ENCODE measurements around the gene KRTAP12-2.
"Not testable (repeated sequence)": the region's sequence is repeated elsewhere in the genome, so short reads cannot be mapped to it uniquely, and the experiment has no call there.

The KRTAP12-2 gene

GRCh38 chr21:44628707-44629391 is 37.9 kb downstream of the KRTAP12-2 start:
- CTCF ChIA-PET = no interaction called here
- H3K27me3 ChIP-seq (replicated peaks in 2 of 5; ENCODE audit: control insufficient read depth in 4 of 5, insufficient read depth in 5 of 5, low read length in 4 of 5) = peaks cover 0 to 8% (median 0%) of the 10 kb centered on the region in 5 experiments
- POLR2A ChIA-PET = no interaction called here
- 88% methylated on average over 15 of the region's 18 CpGs for WGBS (ENCODE audit: insufficient coverage)
- H3K27ac ChIP-seq (ENCODE audit: insufficient read depth in 1 of 2, low read depth in 1 of 2, low read length in 2 of 2, poor library complexity in 1 of 2, severe bottlenecking in 2 of 2) = no peak overlapping the region
- no peaks in the 10 kb centered on the region for H3K36me3 ChIP-seq (ENCODE audit: control insufficient read depth in 4 of 4, insufficient read depth in 4 of 4, low read length in 3 of 4)
- H3K9me3 ChIP-seq (ENCODE audit: control extremely low read depth in 1 of 5, control insufficient read depth in 4 of 5, insufficient read depth in 2 of 5, low read depth in 1 of 5, low read length in 4 of 5) = peaks cover 4 to 40% (median 25%) of the 10 kb centered on the region in 5 experiments
- no peak for DNase-seq
- no peaks in the 10 kb centered on the region for H3K4me1 ChIP-seq (ENCODE audit: control extremely low read depth in 1 of 4, control insufficient read depth in 4 of 4, insufficient read depth in 4 of 4, low read length in 3 of 4)
- H3K4me3 ChIP-seq (ENCODE audit: control insufficient read depth in 1 of 7, extremely low read depth in 1 of 7, insufficient read depth in 4 of 7, low read depth in 2 of 7, low read length in 6 of 7) = no peak overlapping the region

GRCh38 chr21:44627831-44628233 is 38.9 kb downstream of the KRTAP12-2 start:
- H3K9me3 ChIP-seq (ENCODE audit: control extremely low read depth in 1 of 5, control insufficient read depth in 4 of 5, insufficient read depth in 2 of 5, low read depth in 1 of 5, low read length in 4 of 5) = peaks cover 6 to 50% (median 28%) of the 10 kb centered on the region in 5 experiments
- H3K4me1 ChIP-seq (ENCODE audit: control extremely low read depth in 1 of 4, control insufficient read depth in 4 of 4, insufficient read depth in 4 of 4, low read length in 3 of 4); CTCF ChIA-PET; DNase-seq; POLR2A ChIA-PET; H3K4me3 ChIP-seq (ENCODE audit: control insufficient read depth in 1 of 7, extremely low read depth in 1 of 7, insufficient read depth in 4 of 7, low read depth in 2 of 7, low read length in 6 of 7); H3K27me3 ChIP-seq (replicated peaks in 2 of 5; ENCODE audit: control insufficient read depth in 4 of 5, insufficient read depth in 5 of 5, low read length in 4 of 5); H3K36me3 ChIP-seq (ENCODE audit: control insufficient read depth in 4 of 4, insufficient read depth in 4 of 4, low read length in 3 of 4); H3K27ac ChIP-seq (ENCODE audit: insufficient read depth in 1 of 2, low read depth in 1 of 2, low read length in 2 of 2, poor library complexity in 1 of 2, severe bottlenecking in 2 of 2): not testable (repeated sequence)
- 74% methylated on average over 5 of the region's 15 CpGs for WGBS (ENCODE audit: insufficient coverage)

DNA sequence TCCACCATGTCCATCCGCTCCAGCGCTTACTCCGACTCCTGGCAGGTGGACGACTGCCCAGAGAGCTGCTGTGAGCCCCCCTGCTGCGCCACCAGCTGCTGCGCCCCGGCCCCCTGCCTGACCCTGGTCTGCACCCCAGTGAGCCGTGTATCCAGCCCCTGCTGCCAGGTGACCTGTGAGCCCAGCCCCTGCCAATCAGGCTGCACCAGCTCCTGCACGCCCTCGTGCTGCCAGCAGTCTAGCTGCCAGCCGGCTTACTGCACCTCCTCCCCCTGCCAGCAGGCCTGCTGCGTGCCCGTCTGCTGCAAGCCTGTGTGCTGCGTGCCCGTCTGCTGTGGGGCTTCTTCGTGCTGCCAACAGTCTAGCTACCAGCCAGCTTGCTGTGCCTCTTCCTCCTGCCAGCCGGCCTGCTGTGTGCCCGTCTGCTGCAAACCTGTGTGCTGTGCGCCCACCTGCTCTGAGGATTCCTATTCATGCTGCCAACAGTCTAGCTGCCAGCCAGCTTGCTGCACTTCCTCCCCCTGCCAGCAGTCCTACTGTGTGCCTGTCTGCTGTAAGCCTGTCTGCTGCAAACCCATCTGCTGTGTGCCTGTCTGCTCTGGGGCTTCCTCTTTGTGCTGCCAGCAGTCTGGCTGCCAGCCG is 39.4 kb downstream of the KRTAP12-2 start:
- H3K4me1 ChIP-seq (ENCODE audit: control extremely low read depth in 1 of 4, control insufficient read depth in 4 of 4, insufficient read depth in 4 of 4, low read length in 3 of 4); H3K27ac ChIP-seq (ENCODE audit: insufficient read depth in 1 of 2, low read depth in 1 of 2, low read length in 2 of 2, poor library complexity in 1 of 2, severe bottlenecking in 2 of 2); H3K4me3 ChIP-seq (ENCODE audit: control insufficient read depth in 1 of 7, extremely low read depth in 1 of 7, insufficient read depth in 4 of 7, low read depth in 2 of 7, low read length in 6 of 7); CTCF ChIA-PET; H3K27me3 ChIP-seq (replicated peaks in 2 of 5; ENCODE audit: control insufficient read depth in 4 of 5, insufficient read depth in 5 of 5, low read length in 4 of 5); POLR2A ChIA-PET; H3K36me3 ChIP-seq (ENCODE audit: control insufficient read depth in 4 of 4, insufficient read depth in 4 of 4, low read length in 3 of 4); DNase-seq: not testable (repeated sequence)
- 86% methylated on average over 11 of the region's 20 CpGs for whole genome bisulfite sequencing (ENCODE audit: insufficient coverage)
- H3K9me3 ChIP-seq (ENCODE audit: control extremely low read depth in 1 of 5, control insufficient read depth in 4 of 5, insufficient read depth in 2 of 5, low read depth in 1 of 5, low read length in 4 of 5) = peaks cover 6 to 50% (median 30%) of the 10 kb centered on the region in 5 experiments

DNA sequence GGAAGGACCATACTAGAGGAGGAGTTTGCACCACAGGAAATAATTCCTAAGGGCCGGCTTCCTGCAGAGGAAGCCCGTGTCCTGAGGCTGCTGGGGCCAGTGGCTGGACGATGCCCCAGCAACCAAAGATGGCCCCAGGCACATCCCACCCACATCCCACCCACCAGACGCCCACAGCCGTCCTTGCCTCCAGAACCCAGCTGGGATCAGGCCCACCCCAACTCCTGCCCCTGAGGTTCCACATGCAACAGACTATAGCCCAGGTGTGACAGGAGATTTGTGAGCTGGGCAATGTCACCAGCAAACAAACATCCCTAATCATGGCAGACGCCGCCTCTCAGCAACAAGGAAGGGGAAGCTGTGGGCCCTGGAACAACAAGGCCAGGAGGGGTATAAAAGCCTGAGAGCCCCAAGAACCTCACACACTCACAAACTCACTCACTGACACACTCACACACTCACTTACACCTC is 40.0 kb downstream of the KRTAP12-2 start, which contains the start of gene KRTAP10-9:
Gene KRTAP10-9 (plus strand): TSS at position 421 of the 471 bp plus-strand sequence. CDS start 79 bp downstream, outside the sequence.
- Histone ChIP-seq H3K4me1 (ENCODE audit: control extremely low read depth in 1 of 4, control insufficient read depth in 4 of 4, insufficient read depth in 4 of 4, low read length in 3 of 4) (no peaks in the 10 kb centered on the region), H3K27me3 (replicated peaks in 2 of 5; ENCODE audit: control insufficient read depth in 4 of 5, insufficient read depth in 5 of 5, low read length in 4 of 5) (peaks cover 0 to 8% (median 0%) of the 10 kb centered on the region in 5 experiments), H3K9me3 (ENCODE audit: control extremely low read depth in 1 of 5, control insufficient read depth in 4 of 5, insufficient read depth in 2 of 5, low read depth in 1 of 5, low read length in 4 of 5) (peaks cover 6 to 48% (median 29%) of the 10 kb centered on the region in 5 experiments), H3K36me3 (ENCODE audit: control insufficient read depth in 4 of 4, insufficient read depth in 4 of 4, low read length in 3 of 4) (no peaks in the 10 kb centered on the region), H3K4me3 (ENCODE audit: control insufficient read depth in 1 of 7, extremely low read depth in 1 of 7, insufficient read depth in 4 of 7, low read depth in 2 of 7, low read length in 6 of 7) (no peak within 1 kb of the TSS), H3K27ac (ENCODE audit: insufficient read depth in 1 of 2, low read depth in 1 of 2, low read length in 2 of 2, poor library complexity in 1 of 2, severe bottlenecking in 2 of 2) (no peak within 1 kb of the TSS)
- ChIA-PET CTCF (no interaction called here), POLR2A (no interaction called here)
- 59% methylated on average over 7 of the region's 7 CpGs for WGBS (ENCODE audit: insufficient coverage)
- DNase-seq = no peak

- Histone ChIP-seq H3K4me1 (ENCODE audit: control extremely low read depth in 1 of 4, control insufficient read depth in 4 of 4, insufficient read depth in 4 of 4, low read length in 3 of 4) (no peaks in the 10 kb centered on the region), H3K27me3 (replicated peaks in 2 of 5; ENCODE audit: control insufficient read depth in 4 of 5, insufficient read depth in 5 of 5, low read length in 4 of 5) (peaks cover 0 to 8% (median 0%) of the 10 kb centered on the region in 5 experiments), H3K36me3 (ENCODE audit: control insufficient read depth in 4 of 4, insufficient read depth in 4 of 4, low read length in 3 of 4) (no peaks in the 10 kb centered on the region), H3K9me3 (ENCODE audit: control extremely low read depth in 1 of 5, control insufficient read depth in 4 of 5, insufficient read depth in 2 of 5, low read depth in 1 of 5, low read length in 4 of 5) (peaks cover 4 to 47% (median 28%) of the 10 kb centered on the region in 5 experiments), H3K4me3 (ENCODE audit: control insufficient read depth in 1 of 7, extremely low read depth in 1 of 7, insufficient read depth in 4 of 7, low read depth in 2 of 7, low read length in 6 of 7) (no peak overlapping the region), H3K27ac (ENCODE audit: insufficient read depth in 1 of 2, low read depth in 1 of 2, low read length in 2 of 2, poor library complexity in 1 of 2, severe bottlenecking in 2 of 2) (no peak overlapping the region)
- no peak for DNase-seq
- CTCF ChIA-PET = no interaction called here
- POLR2A ChIA-PET = no interaction called here
- WGBS (ENCODE audit: insufficient coverage) = 94% methylated on average over 10 of the region's 10 CpGs
Observed at GRCh38 chr21:44626262-44626661, 40.5 kb downstream of the KRTAP12-2 start.

GRCh38 chr21:44625756-44626155 is 41.0 kb downstream of the KRTAP12-2 start:
- Histone ChIP-seq H3K4me1 (ENCODE audit: control extremely low read depth in 1 of 4, control insufficient read depth in 4 of 4, insufficient read depth in 4 of 4, low read length in 3 of 4) (no peaks in the 10 kb centered on the region), H3K9me3 (ENCODE audit: control extremely low read depth in 1 of 5, control insufficient read depth in 4 of 5, insufficient read depth in 2 of 5, low read depth in 1 of 5, low read length in 4 of 5) (peaks cover 4 to 46% (median 25%) of the 10 kb centered on the region in 5 experiments), H3K36me3 (ENCODE audit: control insufficient read depth in 4 of 4, insufficient read depth in 4 of 4, low read length in 3 of 4) (no peaks in the 10 kb centered on the region), H3K4me3 (ENCODE audit: control insufficient read depth in 1 of 7, extremely low read depth in 1 of 7, insufficient read depth in 4 of 7, low read depth in 2 of 7, low read length in 6 of 7) (no peak overlapping the region), H3K27ac (ENCODE audit: insufficient read depth in 1 of 2, low read depth in 1 of 2, low read length in 2 of 2, poor library complexity in 1 of 2, severe bottlenecking in 2 of 2) (no peak overlapping the region), H3K27me3 (replicated peaks in 2 of 5; ENCODE audit: control insufficient read depth in 4 of 5, insufficient read depth in 5 of 5, low read length in 4 of 5) (peaks cover 0 to 8% (median 0%) of the 10 kb centered on the region in 5 experiments)
- WGBS (ENCODE audit: insufficient coverage) = 83% methylated on average over 3 of the region's 7 CpGs
- ChIA-PET CTCF (no interaction called here), POLR2A (no interaction called here)
- no peak for DNase-seq

GRCh38 chr21:44623575-44623974 is 43.2 kb downstream of the KRTAP12-2 start:
- Histone ChIP-seq H3K27me3 (replicated peaks in 2 of 5; ENCODE audit: control insufficient read depth in 4 of 5, insufficient read depth in 5 of 5, low read length in 4 of 5) (peaks cover 0 to 8% (median 0%) of the 10 kb centered on the region in 5 experiments), H3K9me3 (ENCODE audit: control extremely low read depth in 1 of 5, control insufficient read depth in 4 of 5, insufficient read depth in 2 of 5, low read depth in 1 of 5, low read length in 4 of 5) (peaks cover 7 to 46% (median 15%) of the 10 kb centered on the region in 5 experiments), H3K27ac (ENCODE audit: insufficient read depth in 1 of 2, low read depth in 1 of 2, low read length in 2 of 2, poor library complexity in 1 of 2, severe bottlenecking in 2 of 2) (no peak overlapping the region), H3K36me3 (ENCODE audit: control insufficient read depth in 4 of 4, insufficient read depth in 4 of 4, low read length in 3 of 4) (no peaks in the 10 kb centered on the region), H3K4me1 (ENCODE audit: control extremely low read depth in 1 of 4, control insufficient read depth in 4 of 4, insufficient read depth in 4 of 4, low read length in 3 of 4) (no peaks in the 10 kb centered on the region), H3K4me3 (ENCODE audit: control insufficient read depth in 1 of 7, extremely low read depth in 1 of 7, insufficient read depth in 4 of 7, low read depth in 2 of 7, low read length in 6 of 7) (no peak overlapping the region)
- ChIA-PET POLR2A (no interaction called here), CTCF (no interaction called here)
- DNase-seq = no peak
